ENCODE data around the gene ORAI1.
"Not testable (repeated sequence)": the region's sequence is repeated elsewhere in the genome, so short reads cannot be mapped to it uniquely, and the experiment has no call there.

ORAI1 gene

GRCh38 chr12:121669521-121669900 is 43.2 kb downstream of the ORAI1 start, which contains the start of gene MORN3:
Gene MORN3, minus strand, starts transcription at chr12:121669654. Its CDS starts 171 bp downstream, at chr12:121669483.
- no peak for TF ChIP-seq CTCF (IDR thresholded peaks at IDR 0.05; ENCODE audit: control extremely low read depth, extremely low read depth, low read depth, missing control alignments)
- CTCF ChIA-PET, result interaction anchor here (1.0 to 5.4 kb wide), 21 partner anchors 9 to 301 kb away, joined by 3 to 61 read pairs (median 6); partner anchors contain the start of gene ORAI1
- DNase-seq (ENCODE audit: extremely low spot score), result no peak
- POLR2A ChIA-PET, result no interaction called here

- no peak for DNase-seq (ENCODE audit: extremely low spot score)
- TF ChIP-seq CTCF (IDR thresholded peaks at IDR 0.05; ENCODE audit: control extremely low read depth, extremely low read depth, low read depth, missing control alignments), result no peak
- CTCF ChIA-PET, result interaction anchor here (1.2 to 5.4 kb wide), 4 partner anchors 9 to 121 kb away, joined by 3 to 61 read pairs (median 8); no protein-coding TSS in a partner anchor
- POLR2A ChIA-PET, result no interaction called here
Observed at GRCh38 chr12:121673013-121673511, 46.7 kb downstream of the ORAI1 start.

GRCh38 chr12:121676190-121676589 is 49.9 kb downstream of the ORAI1 start:
- CTCF ChIA-PET, result no interaction called here
- POLR2A ChIA-PET, result no interaction called here
- no peak for DNase-seq (ENCODE audit: extremely low spot score)
- TF ChIP-seq CTCF (IDR thresholded peaks at IDR 0.05; ENCODE audit: control extremely low read depth, extremely low read depth, low read depth, missing control alignments), result no peak

GRCh38 chr12:121678305-121678704 is 52.0 kb downstream of the ORAI1 start:
- TF ChIP-seq CTCF (IDR thresholded peaks at IDR 0.05; ENCODE audit: control extremely low read depth, extremely low read depth, low read depth, missing control alignments), result no peak
- no peak for DNase-seq (ENCODE audit: extremely low spot score)
- ChIA-PET POLR2A (interaction anchor here (0.6 kb wide), 1 partner anchor 525 kb away, joined by 3 read pairs; the partner anchor contains the start of gene B3GNT4), CTCF (interaction anchor here (1.1 to 1.7 kb wide), 3 partner anchors 9 to 184 kb away, joined by 3 to 9 read pairs (median 9); partner anchors contain the start of gene MORN3)

GRCh38 chr12:121678716-121679300 is 52.5 kb downstream of the ORAI1 start:
- CTCF ChIA-PET, result interaction anchor here (1.1 to 1.7 kb wide), 4 partner anchors 10 to 345 kb away, joined by 3 to 9 read pairs (median 6); partner anchors contain the start of gene MORN3

GRCh38 chr12:121679661-121680197 is 53.4 kb downstream of the ORAI1 start:
- DNase-seq (ENCODE audit: extremely low spot score), result not testable (repeated sequence)
- ChIA-PET POLR2A (interaction anchor here (0.6 kb wide), 1 partner anchor 107 kb away, joined by 3 read pairs; no protein-coding TSS in a partner anchor), CTCF (interaction anchor here (1.1 to 3.3 kb wide), 5 partner anchors 10 to 346 kb away, joined by 3 to 23 read pairs (median 9); partner anchors contain the start of gene MORN3)

More at GRCh38 chr12:121678716-121679300, 52.5 kb downstream of the ORAI1 start:
- TF ChIP-seq CTCF (IDR thresholded peaks at IDR 0.05; ENCODE audit: control extremely low read depth, extremely low read depth, low read depth, missing control alignments), result no peak
- no peak for DNase-seq (ENCODE audit: extremely low spot score)
- POLR2A ChIA-PET, result interaction anchor here (0.6 kb wide), 1 partner anchor 525 kb away, joined by 3 read pairs; the partner anchor contains the start of gene B3GNT4
